Measurements from ENCODE around the gene TMEM150C.
A peak's percentile ranks its signal among the peaks of the same experiment; 100 is the strongest.

The TMEM150C gene

DNA sequence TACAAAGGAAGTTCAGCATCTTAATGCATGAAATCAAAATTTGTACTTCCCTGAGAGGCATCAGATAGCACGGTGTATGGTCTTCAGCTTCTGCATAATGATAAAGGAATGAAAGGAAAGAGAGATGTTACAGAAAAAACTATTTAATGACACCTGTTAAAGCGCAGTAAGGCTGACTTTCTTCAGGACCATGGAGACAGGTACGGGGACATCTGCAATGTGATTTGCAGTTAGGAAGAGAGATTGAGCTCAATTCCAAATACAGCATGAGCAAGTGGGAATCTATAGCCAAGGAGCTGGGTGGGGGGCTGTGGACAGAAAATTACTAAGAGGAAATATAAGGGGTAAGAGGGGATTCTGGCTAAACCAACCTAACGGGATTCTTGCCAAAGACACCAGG, 39.3 kb downstream of the TMEM150C start:
- no peak for DNase-seq (ENCODE audit: low read depth)
- no peak for TF ChIP-seq CTCF (IDR thresholded peaks at IDR 0.05; ENCODE audit: control insufficient read depth, insufficient read depth, low read depth, low read length, missing control alignments)
- H3K4me3 ChIP-seq (ENCODE audit: control insufficient read depth, low read depth, low read length): no peak overlapping the region

- no peak for DNase-seq (ENCODE audit: low read depth)
- H3K4me3 ChIP-seq (ENCODE audit: control insufficient read depth, low read depth, low read length): no peak overlapping the region
- no peak for TF ChIP-seq CTCF (IDR thresholded peaks at IDR 0.05; ENCODE audit: control insufficient read depth, insufficient read depth, low read depth, low read length, missing control alignments)
These were observed 40.5 kb downstream of the TMEM150C start for GRCh38 chr4:82521283-82521682.

DNA sequence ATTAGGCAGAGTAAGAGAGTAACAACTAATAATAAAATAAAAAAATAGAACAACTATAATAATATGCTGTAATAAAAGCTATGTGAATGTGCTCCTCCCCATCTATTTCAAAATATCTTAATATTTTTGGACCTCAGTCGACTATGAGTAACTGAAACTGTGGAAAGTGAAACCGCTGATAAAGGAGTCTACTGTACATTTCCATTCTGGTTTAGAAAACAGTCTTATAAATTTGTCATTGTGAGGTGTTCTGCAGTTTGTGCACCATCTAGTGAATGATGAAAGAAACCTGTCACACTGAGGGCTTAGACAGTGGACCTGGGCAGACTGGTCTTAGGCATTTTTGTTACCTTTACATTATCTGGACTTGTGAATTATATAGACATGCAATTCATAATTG, 42.0 kb downstream of the TMEM150C start:
- no peak for TF ChIP-seq CTCF (IDR thresholded peaks at IDR 0.05; ENCODE audit: control insufficient read depth, insufficient read depth, low read depth, low read length, missing control alignments)
- H3K4me3 ChIP-seq (ENCODE audit: control insufficient read depth, low read depth, low read length): no peak overlapping the region
- peak; percentile 10 for DNase-seq (ENCODE audit: low read depth)

DNA sequence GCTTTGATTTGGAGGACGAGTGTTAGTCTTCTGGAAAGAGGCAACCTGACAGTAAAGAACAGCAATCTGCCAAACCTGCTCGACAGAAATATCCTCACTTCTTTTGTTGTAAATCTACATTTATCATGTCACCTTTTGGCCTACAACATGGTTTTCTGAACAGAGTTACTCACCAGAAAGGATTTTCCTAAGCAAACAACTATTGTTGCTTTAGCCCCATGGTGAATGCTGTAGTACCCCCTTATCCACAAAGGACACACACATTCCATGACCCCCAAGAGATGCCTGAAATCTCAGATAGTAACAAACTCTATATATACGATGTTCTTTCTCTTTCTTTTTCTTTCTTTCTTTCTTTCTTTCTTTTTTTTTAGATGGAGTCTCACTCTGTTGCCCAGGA, 42.7 kb downstream of the TMEM150C start:
- no peak overlapping the region for H3K4me3 ChIP-seq (ENCODE audit: control insufficient read depth, low read depth, low read length)
- no peak for TF ChIP-seq CTCF (IDR thresholded peaks at IDR 0.05; ENCODE audit: control insufficient read depth, insufficient read depth, low read depth, low read length, missing control alignments)
- no peak for DNase-seq (ENCODE audit: low read depth)

GRCh38 chr4:82517043-82517442, 44.7 kb downstream of the TMEM150C start:
- H3K4me3 ChIP-seq (ENCODE audit: control insufficient read depth, low read depth, low read length): no peak overlapping the region
- TF ChIP-seq CTCF (IDR thresholded peaks at IDR 0.05; ENCODE audit: control insufficient read depth, insufficient read depth, low read depth, low read length, missing control alignments): no peak
- no peak for DNase-seq (ENCODE audit: low read depth)

DNA sequence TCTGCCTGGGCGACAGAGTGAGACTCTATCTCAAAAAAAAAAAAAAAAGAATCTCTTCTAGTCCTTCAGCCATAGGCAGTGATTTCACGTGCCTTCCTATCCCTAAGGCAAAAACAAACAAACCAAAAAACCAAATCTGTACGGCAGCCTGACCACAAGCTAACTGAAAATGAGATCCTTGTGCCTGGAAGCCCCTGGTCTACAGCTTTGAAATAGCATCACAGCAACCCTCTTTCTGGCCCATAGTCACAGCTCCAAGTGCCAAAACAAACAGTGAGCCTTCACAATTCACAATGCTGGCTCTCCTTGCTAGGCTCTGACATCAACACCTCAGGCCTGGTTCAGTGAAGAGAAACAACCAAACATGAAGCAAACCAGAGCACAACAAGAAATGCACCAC, 46.1 kb downstream of the TMEM150C start:
- DNase-seq (ENCODE audit: low read depth): peak; percentile 75
- H3K4me3 ChIP-seq (ENCODE audit: control insufficient read depth, low read depth, low read length): no peak overlapping the region
- TF ChIP-seq CTCF (IDR thresholded peaks at IDR 0.05; ENCODE audit: control insufficient read depth, insufficient read depth, low read depth, low read length, missing control alignments): no peak

- H3K4me3 ChIP-seq (ENCODE audit: control insufficient read depth, low read depth, low read length): no peak overlapping the region
- DNase-seq (ENCODE audit: low read depth): no peak
- no peak for TF ChIP-seq CTCF (IDR thresholded peaks at IDR 0.05; ENCODE audit: control insufficient read depth, insufficient read depth, low read depth, low read length, missing control alignments)
These were observed 48.4 kb downstream of the TMEM150C start for GRCh38 chr4:82513382-82513781.

All from AG09309 (cell line).